Sigmoid colon (tissue), 4 donors: ENCODE results near the gene DAPK3.

Experiments
- EP300 ChIP-seq, 4 donors: sonication (generic); formaldehyde crosslinking; IDR thresholded peaks; one replicate each; pipeline ENCODE4 v1.6.1; 2017; ENCODE audit warnings: antibody characterized with exemption in 4 of 4
- POLR2AphosphoS5 ChIP-seq, 4 donors: sonication (generic); formaldehyde crosslinking; IDR thresholded peaks; one replicate each; pipeline ENCODE4 v1.6.1; 2017; ENCODE audit warnings: antibody characterized with exemption in 4 of 4
- TF ChIP-seq, protein P1 (sequence below), 4 experiments: fragments of 450-650 bp in 3 of 4; fragments of 200-600 bp in 1 of 4; IDR thresholded peaks; one replicate each; pipeline ENCODE4 v1.5.1; 2016 to 2019; ENCODE audit warnings: antibody characterized with exemption in 4 of 4, mild to moderate bottlenecking in 3 of 4, moderate library complexity in 2 of 4

- TF ChIP-seq, protein P1, sequence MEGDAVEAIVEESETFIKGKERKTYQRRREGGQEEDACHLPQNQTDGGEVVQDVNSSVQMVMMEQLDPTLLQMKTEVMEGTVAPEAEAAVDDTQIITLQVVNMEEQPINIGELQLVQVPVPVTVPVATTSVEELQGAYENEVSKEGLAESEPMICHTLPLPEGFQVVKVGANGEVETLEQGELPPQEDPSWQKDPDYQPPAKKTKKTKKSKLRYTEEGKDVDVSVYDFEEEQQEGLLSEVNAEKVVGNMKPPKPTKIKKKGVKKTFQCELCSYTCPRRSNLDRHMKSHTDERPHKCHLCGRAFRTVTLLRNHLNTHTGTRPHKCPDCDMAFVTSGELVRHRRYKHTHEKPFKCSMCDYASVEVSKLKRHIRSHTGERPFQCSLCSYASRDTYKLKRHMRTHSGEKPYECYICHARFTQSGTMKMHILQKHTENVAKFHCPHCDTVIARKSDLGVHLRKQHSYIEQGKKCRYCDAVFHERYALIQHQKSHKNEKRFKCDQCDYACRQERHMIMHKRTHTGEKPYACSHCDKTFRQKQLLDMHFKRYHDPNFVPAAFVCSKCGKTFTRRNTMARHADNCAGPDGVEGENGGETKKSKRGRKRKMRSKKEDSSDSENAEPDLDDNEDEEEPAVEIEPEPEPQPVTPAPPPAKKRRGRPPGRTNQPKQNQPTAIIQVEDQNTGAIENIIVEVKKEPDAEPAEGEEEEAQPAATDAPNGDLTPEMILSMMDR (IDR thresholded peaks at IDR 0.05), result no peak
- no peak for TF ChIP-seq EP300 (IDR thresholded peaks at IDR 0.05)
- TF ChIP-seq POLR2AphosphoS5 (IDR thresholded peaks at IDR 0.05), result peak in 1 of 4 donors; percentile 40
Measured at GRCh38 chr19:3975144-3975543, 4.2 kb upstream of the DAPK3 start.
